Central memory CD8-positive, alpha-beta T cell (primary cell): ENCODE data around the gene C1S.
"Not testable (repeated sequence)": the region's sequence is repeated elsewhere in the genome, so short reads cannot be mapped to it uniquely, and the experiment has no call there.

Experiments used
- ATAC-seq: fragments of 150-1000 bp; cut with Tn5 transposase; replicated peaks from 2 replicates; pipeline ENCODE4 v1.10.0; 2022; ENCODE audit warnings: mild to moderate bottlenecking, moderate FRiP score, moderate number of reproducible peaks; ENCODE audit not compliant: poor library complexity, severe bottlenecking; ENCODE audit errors: extremely low read depth
- DNase-seq, 2 donors: peaks; one replicate each; pipeline ENCODE4 v3.0.0; 2021; ENCODE audit warnings: low spot score in 2 of 2
- H3K27ac Mint-ChIP-seq: one replicate; pipeline ENCODE4 v1.8.0; 2022; ENCODE audit warnings: low read depth, mild to moderate bottlenecking, moderate library complexity, mixed read lengths
- H3K27me3 Mint-ChIP-seq: one replicate; pipeline ENCODE4 v1.8.0; 2022; ENCODE audit warnings: mixed read lengths
- H3K36me3 Mint-ChIP-seq: one replicate; pipeline ENCODE4 v1.8.0; 2022; ENCODE audit warnings: mild to moderate bottlenecking, moderate library complexity, mixed read lengths; ENCODE audit not compliant: insufficient read depth
- H3K4me1 Mint-ChIP-seq: one replicate; pipeline ENCODE4 v1.8.0; 2022; ENCODE audit warnings: mixed read lengths
- H3K4me3 Mint-ChIP-seq: one replicate; pipeline ENCODE4 v1.8.0; 2022; ENCODE audit warnings: mild to moderate bottlenecking, moderate library complexity, mixed read lengths
- H3K9me3 Mint-ChIP-seq: one replicate; pipeline ENCODE4 v1.8.0; 2022; ENCODE audit warnings: mixed read lengths

C1S gene

DNA sequence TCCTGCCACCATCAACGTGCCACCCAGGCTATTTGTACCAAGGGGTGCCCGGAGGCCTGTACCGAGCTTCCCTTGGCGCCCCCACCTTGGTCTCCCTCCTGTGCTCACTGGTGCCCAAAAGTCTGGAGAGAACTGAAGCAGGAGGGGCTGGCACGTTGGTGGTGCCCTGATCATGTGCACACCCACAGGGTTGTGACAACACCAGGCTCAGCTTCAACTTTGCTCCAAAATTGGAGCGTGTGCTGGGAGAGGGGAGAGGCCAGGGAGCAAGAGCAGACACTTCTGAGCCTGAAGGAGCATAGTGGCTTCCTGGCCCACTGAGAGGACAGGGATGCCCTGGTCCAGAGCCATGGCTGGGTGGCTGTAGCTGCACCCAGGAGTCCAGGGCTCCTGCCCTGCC is 29.2 kb upstream of the C1S start:
- Mint-ChIP-seq H3K4me3 (no peak overlapping the region), H3K4me1 (no peaks in the 10 kb centered on the region), H3K36me3 (no peaks in the 10 kb centered on the region), H3K9me3 (no peaks in the 10 kb centered on the region), H3K27ac (no peak overlapping the region), H3K27me3 (no peaks in the 10 kb centered on the region)
- DNase-seq (no peak), ATAC-seq (no peak)

DNA sequence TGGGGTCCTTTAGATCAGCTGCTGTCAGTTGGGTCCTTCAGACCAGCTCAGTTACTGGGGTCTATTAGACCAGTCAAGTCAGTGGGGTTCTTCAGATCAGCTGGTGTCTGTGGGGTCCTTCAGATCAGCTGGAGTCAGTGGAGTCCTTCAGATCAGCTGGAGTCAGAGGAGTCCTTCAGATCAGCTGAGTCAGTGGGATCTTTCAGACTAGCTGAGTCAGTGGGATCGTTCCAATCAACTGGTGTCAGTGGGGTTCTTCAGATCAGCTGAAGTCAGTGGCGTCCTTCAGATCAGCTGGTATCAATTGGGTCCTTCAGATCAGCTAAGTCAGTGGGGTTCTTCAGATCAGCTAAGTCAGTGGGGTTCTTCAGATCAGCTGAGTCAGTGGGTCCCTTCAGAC is 27.5 kb upstream of the C1S start:
- no peak for ATAC-seq
- H3K4me1 Mint-ChIP-seq: peaks cover 6% of the 10 kb centered on the region
- no peak overlapping the region for H3K27ac Mint-ChIP-seq
- no peaks in the 10 kb centered on the region for H3K9me3 Mint-ChIP-seq
- H3K36me3 Mint-ChIP-seq: no peaks in the 10 kb centered on the region
- DNase-seq: no peak
- no peaks in the 10 kb centered on the region for H3K27me3 Mint-ChIP-seq
- no peak overlapping the region for H3K4me3 Mint-ChIP-seq

GRCh38 chr12:7034464-7034863 is 26.1 kb upstream of the C1S start:
- Mint-ChIP-seq H3K4me1 (peaks cover 6% of the 10 kb centered on the region), H3K4me3 (no peak overlapping the region), H3K36me3 (peaks cover 2% of the 10 kb centered on the region), H3K27ac (no peak overlapping the region), H3K27me3 (no peaks in the 10 kb centered on the region), H3K9me3 (no peaks in the 10 kb centered on the region)
- ATAC-seq: no peak
- no peak for DNase-seq

GRCh38 chr12:7035463-7035862 is 25.1 kb upstream of the C1S start:
- peaks cover 6% of the 10 kb centered on the region for H3K4me1 Mint-ChIP-seq
- ATAC-seq (no peak), DNase-seq (no peak)
- no peak overlapping the region for H3K4me3 Mint-ChIP-seq
- no peaks in the 10 kb centered on the region for H3K9me3 Mint-ChIP-seq
- no peaks in the 10 kb centered on the region for H3K27me3 Mint-ChIP-seq
- peaks cover 2% of the 10 kb centered on the region for H3K36me3 Mint-ChIP-seq
- no peak overlapping the region for H3K27ac Mint-ChIP-seq

GRCh38 chr12:7037411-7037810 is 23.1 kb upstream of the C1S start:
- not testable (repeated sequence) for DNase-seq, H3K4me1 Mint-ChIP-seq, H3K9me3 Mint-ChIP-seq, H3K4me3 Mint-ChIP-seq, H3K36me3 Mint-ChIP-seq, H3K27me3 Mint-ChIP-seq, ATAC-seq, H3K27ac Mint-ChIP-seq

DNA sequence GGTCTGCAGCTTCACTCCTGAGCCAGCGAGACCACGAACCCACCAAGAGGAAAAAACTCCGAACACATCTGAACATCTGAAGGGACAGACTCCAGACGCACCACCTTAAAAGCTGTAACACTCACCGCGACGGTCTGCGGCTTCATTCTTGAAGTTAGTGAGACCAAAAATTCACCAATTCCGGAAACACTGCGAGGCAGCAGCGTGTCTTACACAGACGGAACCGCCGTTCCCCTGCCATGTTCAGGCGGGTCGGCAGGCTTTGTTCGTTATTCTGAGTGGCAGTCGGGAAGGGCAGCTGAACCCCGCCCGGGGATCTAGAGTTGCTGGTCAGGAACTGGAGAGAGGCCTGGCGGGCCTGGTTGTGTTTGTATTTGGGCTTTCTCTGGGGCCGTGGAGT is 21.9 kb upstream of the C1S start:
- H3K36me3 Mint-ChIP-seq: peaks cover 2% of the 10 kb centered on the region
- ATAC-seq: no peak
- no peaks in the 10 kb centered on the region for H3K27me3 Mint-ChIP-seq
- H3K4me3 Mint-ChIP-seq: no peak overlapping the region
- no peaks in the 10 kb centered on the region for H3K9me3 Mint-ChIP-seq
- no peak for DNase-seq
- peaks cover 6% of the 10 kb centered on the region for H3K4me1 Mint-ChIP-seq
- H3K27ac Mint-ChIP-seq: no peak overlapping the region

DNA sequence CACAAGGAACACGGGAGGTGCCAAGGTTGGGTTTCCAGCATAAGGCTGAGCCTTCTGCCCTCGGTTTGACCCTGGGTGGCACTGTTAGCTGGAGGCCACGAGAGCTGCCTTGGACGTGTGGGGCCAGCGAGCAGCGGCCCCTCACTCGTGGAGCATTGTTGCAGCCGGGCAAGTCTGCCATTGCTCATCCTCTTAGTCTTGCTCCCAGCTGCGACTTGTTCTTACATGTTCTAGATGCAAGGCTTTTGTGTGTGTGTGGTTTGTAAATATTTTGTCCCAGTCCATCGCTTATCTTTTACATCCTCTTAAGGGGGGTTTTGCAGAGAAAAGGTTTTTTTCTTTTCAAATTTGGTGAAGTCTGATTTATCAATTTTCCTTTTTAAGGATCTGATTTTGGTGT is 21.1 kb upstream of the C1S start:
- peaks cover 6% of the 10 kb centered on the region for H3K4me1 Mint-ChIP-seq
- DNase-seq (no peak), ATAC-seq (no peak)
- H3K27me3 Mint-ChIP-seq: no peaks in the 10 kb centered on the region
- peaks cover 2% of the 10 kb centered on the region for H3K36me3 Mint-ChIP-seq
- H3K27ac Mint-ChIP-seq: no peak overlapping the region
- H3K4me3 Mint-ChIP-seq: no peak overlapping the region
- no peaks in the 10 kb centered on the region for H3K9me3 Mint-ChIP-seq

- no peak overlapping the region for H3K4me3 Mint-ChIP-seq
- no peak for ATAC-seq
- H3K36me3 Mint-ChIP-seq: peaks cover 2% of the 10 kb centered on the region
- H3K27ac Mint-ChIP-seq: no peak overlapping the region
- H3K27me3 Mint-ChIP-seq: no peaks in the 10 kb centered on the region
- no peak for DNase-seq
- H3K9me3 Mint-ChIP-seq: no peaks in the 10 kb centered on the region
- no peaks in the 10 kb centered on the region for H3K4me1 Mint-ChIP-seq
Observed at GRCh38 chr12:7042842-7043241, 17.7 kb upstream of the C1S start.

DNA sequence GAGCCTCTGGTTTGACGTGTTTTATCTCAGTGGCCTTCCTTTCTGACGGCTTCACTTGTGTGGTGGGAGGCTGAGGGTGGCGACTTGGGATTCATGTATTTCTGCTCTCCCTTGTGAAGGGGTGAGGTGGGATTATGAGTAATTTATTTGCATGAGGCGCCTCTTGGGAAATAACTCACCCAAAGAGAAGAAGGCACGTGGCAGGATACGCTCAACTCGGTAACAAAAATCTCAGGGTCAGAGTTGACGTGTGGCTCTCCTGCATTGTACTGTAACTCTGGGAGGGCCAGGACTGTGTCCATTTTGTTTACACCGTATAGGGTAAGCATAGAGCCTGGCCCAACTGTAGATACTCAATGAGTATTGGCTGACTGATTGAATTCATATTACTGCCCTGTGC is 14.6 kb upstream of the C1S start:
- no peak for ATAC-seq
- Mint-ChIP-seq H3K9me3 (no peaks in the 10 kb centered on the region), H3K4me1 (no peaks in the 10 kb centered on the region)

GRCh38 chr12:7046383-7047105 is 14.0 kb upstream of the C1S start:
- no peak overlapping the region for H3K27ac Mint-ChIP-seq
- H3K9me3 Mint-ChIP-seq: no peaks in the 10 kb centered on the region
- H3K36me3 Mint-ChIP-seq: no peaks in the 10 kb centered on the region
- H3K4me3 Mint-ChIP-seq: no peak overlapping the region
- H3K4me1 Mint-ChIP-seq: no peaks in the 10 kb centered on the region
- no peak for ATAC-seq
- H3K27me3 Mint-ChIP-seq: no peaks in the 10 kb centered on the region
- DNase-seq: no peak

More for the DNA sequence above, 14.6 kb upstream of the C1S start:
- no peak for DNase-seq
- Mint-ChIP-seq H3K27ac (no peak overlapping the region), H3K27me3 (no peaks in the 10 kb centered on the region), H3K4me3 (no peak overlapping the region), H3K36me3 (no peaks in the 10 kb centered on the region)

DNA sequence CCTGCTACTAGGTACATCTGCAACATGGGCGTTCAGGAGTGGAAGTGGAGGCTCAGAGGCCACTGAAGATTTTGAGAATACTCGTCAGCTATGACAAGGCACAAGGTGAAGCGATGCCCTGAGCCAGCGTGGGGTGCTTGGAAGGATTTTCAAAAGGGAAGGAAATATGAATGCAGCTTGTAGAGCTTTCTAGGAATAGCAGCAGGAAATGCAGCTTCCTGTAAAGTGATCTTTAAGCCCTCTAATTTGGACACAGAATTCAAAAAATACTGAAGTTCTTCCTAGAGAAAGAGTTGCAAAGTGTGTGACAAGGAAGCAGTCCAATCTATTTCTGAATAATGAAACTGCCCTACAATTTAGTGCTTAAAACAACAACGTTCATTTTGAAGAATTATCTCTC is 13.2 kb upstream of the C1S start:
- no peak overlapping the region for H3K27ac Mint-ChIP-seq
- H3K36me3 Mint-ChIP-seq: no peaks in the 10 kb centered on the region

GRCh38 chr12:7049445-7049951 is 11.0 kb upstream of the C1S start:
- not testable (repeated sequence) for DNase-seq, H3K4me3 Mint-ChIP-seq, H3K4me1 Mint-ChIP-seq

More for the DNA sequence above, 13.2 kb upstream of the C1S start:
- ATAC-seq (no peak), DNase-seq (no peak)
- no peaks in the 10 kb centered on the region for H3K27me3 Mint-ChIP-seq
- H3K9me3 Mint-ChIP-seq: no peaks in the 10 kb centered on the region
- H3K4me3 Mint-ChIP-seq: no peak overlapping the region
- H3K4me1 Mint-ChIP-seq: no peaks in the 10 kb centered on the region

GRCh38 chr12:7049973-7050372 is 10.5 kb upstream of the C1S start:
- DNase-seq: not testable (repeated sequence)

More at GRCh38 chr12:7049445-7049951, 11.0 kb upstream of the C1S start:
- H3K27me3 Mint-ChIP-seq: peaks cover 19% of the 10 kb centered on the region
- H3K27ac Mint-ChIP-seq, ATAC-seq, H3K36me3 Mint-ChIP-seq, H3K9me3 Mint-ChIP-seq: not testable (repeated sequence)

More at GRCh38 chr12:7049973-7050372, 10.5 kb upstream of the C1S start:
- ATAC-seq, H3K27ac Mint-ChIP-seq, H3K36me3 Mint-ChIP-seq, H3K4me1 Mint-ChIP-seq, H3K4me3 Mint-ChIP-seq, H3K9me3 Mint-ChIP-seq: not testable (repeated sequence)
- peaks cover 23% of the 10 kb centered on the region for H3K27me3 Mint-ChIP-seq
